Ovary (tissue), 10 donors: ENCODE measurements around the gene SLC22A9. TPM values are rescaled to one million over a fixed set of nuclear protein-coding genes. Genes with fewer than 3 reads are reported as not detected.
"Not testable (repeated sequence)": the region's sequence is repeated elsewhere in the genome, so short reads cannot be mapped to it uniquely, and the experiment has no call there.

Experiments used
- DNase-seq, 5 donors: peaks; one replicate each; pipeline ENCODE4 v3.0.0-alpha.2; 2019 to 2020
- H3K27ac ChIP-seq, 2 donors: fragments of 200-600 bp; one replicate each; pipeline versions ENCODE4 v1.5.1 to v1.8.0; 2019 to 2022
- H3K27me3 ChIP-seq: fragments of 200-600 bp; one replicate; pipeline ENCODE4 v1.8.0; 2022
- H3K36me3 ChIP-seq: fragments of 200-600 bp; sonication (generic); one replicate; pipeline ENCODE4 v1.5.1; 2019
- H3K4me1 ChIP-seq: one replicate; pipeline ENCODE4 v1.8.1; 2013; ENCODE audit warnings: mild to moderate bottlenecking, moderate library complexity; ENCODE audit not compliant: insufficient read depth
- H3K4me3 ChIP-seq: fragments of 200-600 bp; sonication (generic); one replicate; pipeline ENCODE4 v1.5.1; 2017
- H3K9me3 ChIP-seq, 2 donors: fragments of 200-600 bp in 1 of 2; sonication (generic) in 1 of 2; one replicate each; pipeline versions ENCODE4 v1.5.1 to v1.8.1; 2013 to 2019; ENCODE audit warnings: mild to moderate bottlenecking in 1 of 2, moderate library complexity in 1 of 2
- EP300 ChIP-seq: sonication (generic); formaldehyde crosslinking; IDR thresholded peaks from one replicate; pipeline ENCODE4 v1.6.1; 2017; ENCODE audit warnings: antibody characterized with exemption
- POLR2A ChIP-seq: fragments of 450-650 bp; IDR thresholded peaks from one replicate; pipeline ENCODE4 v1.6.1; 2017; ENCODE audit warnings: antibody characterized with exemption, mild to moderate bottlenecking, moderate library complexity
- WGBS, 3 donors: extraction: QIAGEN DNeasy Blood & Tissue Kit in 1 of 3; methylation state at CpG; one replicate each; pipeline versions ENCODE4 v1.1.5 to v1.1.7; 2013 to 2017; 5-methylcytosine and 5-hydroxymethylcytosine counted together
- intact Hi-C, 4 donors: fragments of 100-400 bp; cut with DNase I; formaldehyde crosslinking; loops; one replicate each; pipeline versions ENCODE4 v1.11.0 to v1.15.1; 2022 to 2023
- long read RNA-seq, 3 donors: library from polyadenylated mRNA in 2 of 3; unstranded in 2 of 3; transcript quantifications; one replicate each; pipeline ENCODE4 v2.0.0 and lab custom pipeline, GENCODE V29; 2021 to 2026
- polyA plus RNA-seq, 2 donors: library from polyadenylated mRNA; stranded (reverse); fragments of 200-250 nt in 1 of 2; fragments of 350-450 nt in 1 of 2; fragmentation: Illumina TruSeq in 1 of 2; extraction: RNeasy Lipid Tissue Mini Kit (QIAGEN cat#74804) in 1 of 2; gene quantifications; one replicate each; pipeline ENCODE4 v1.2.3, GENCODE V29; 2013 to 2014
- total RNA-seq, 7 donors: library from RNA; depleted of rRNA in 2 of 7; stranded (reverse); fragments of >200 nt in 2 of 7; fragmentation: NEBNext Ultra II Directional in 3 of 7; extraction: Animal tissue kit (Norgen Biotek cat#: 25700) in 3 of 7; gene quantifications; one replicate each; pipeline versions ENCODE4 v1.1.0 to v1.2.4, GENCODE V29; 2016 to 2023
- TF ChIP-seq, protein P1 (sequence below), 3 donors: fragments of 450-650 bp in 2 of 3; fragments of 200-600 bp in 1 of 3; IDR thresholded peaks; one replicate each; pipeline versions ENCODE4 v1.5.1 to v1.8.0; 2016 to 2022; ENCODE audit warnings: antibody characterized with exemption in 3 of 3, mild to moderate bottlenecking in 1 of 3
- donor health status: DM: no; HTN: no; CAD: no; lungs with moderate emphysema.
- donor health status: DM: no; HTN: no; CAD: no.
- donor health status: Bipolar disorder and iron deficiency.
- donor health status: DM: yes; HTN: yes; CAD: no.
- donor health status: DM: no; HTN: no; CAD: no.
- donor health status: DM: yes; HTN: yes; CAD: no.

SLC22A9 gene
- total RNA-seq (not detected), polyA plus RNA-seq (not detected)
- long read RNA-seq, donor 1 = 0 reads
- long read RNA-seq, donor 2 = 0 reads
- long read RNA-seq, donor 3 = 0 reads

DNA sequence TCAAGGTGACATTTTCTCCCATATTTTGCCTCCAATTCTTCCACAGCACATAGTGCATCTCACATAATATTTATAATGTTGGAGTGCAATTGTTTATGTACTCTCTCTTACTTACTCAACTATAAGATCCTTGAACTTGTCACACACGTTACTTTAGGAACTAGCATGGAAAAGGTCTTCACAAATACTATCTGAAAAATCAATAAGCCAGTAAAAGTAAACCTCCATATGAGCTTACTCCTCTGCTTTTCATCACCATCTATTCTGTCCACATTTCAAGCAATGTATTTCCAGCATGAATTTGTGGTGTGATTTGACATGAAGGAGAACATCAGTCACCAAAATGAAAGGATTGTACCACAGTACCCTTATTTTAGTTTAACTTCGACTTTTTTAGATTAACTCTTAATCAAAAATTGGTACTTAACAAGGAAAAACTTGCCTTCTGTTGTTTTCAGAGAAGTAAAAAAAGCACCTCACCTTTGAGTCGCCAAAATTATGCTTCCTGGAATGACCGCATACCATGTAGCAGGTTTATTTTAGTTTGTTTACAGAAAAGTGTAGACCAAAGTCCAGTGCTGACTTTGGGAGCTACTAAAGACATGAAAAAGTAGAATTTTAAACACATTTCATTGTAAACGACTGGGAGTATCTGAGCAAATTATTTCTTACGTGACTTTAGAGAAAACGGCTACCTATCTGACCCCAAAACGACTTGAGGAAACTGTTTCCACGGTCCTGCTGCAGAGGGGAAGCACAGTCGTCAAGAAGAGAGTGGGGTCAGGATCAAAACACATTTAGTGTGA, at the start of gene SLC22A9:
Gene SLC22A9, plus strand, starts transcription at position 621 of the 806 bp plus-strand sequence. CDS start 272 bp downstream, outside the sequence.
- Histone ChIP-seq H3K27ac (no peak within 1 kb of the TSS), H3K4me1 (no peaks in the 10 kb centered on the region), H3K9me3 (no peaks in the 10 kb centered on the region), H3K27me3 (no peaks in the 10 kb centered on the region), H3K4me3 (no peak within 1 kb of the TSS), H3K36me3 (no peaks in the 10 kb centered on the region)
- intact Hi-C loops = no loop called here
- no peak for DNase-seq
- WGBS, 3 donors = 56 to 69% (median 65%) methylated on average over 10 of the region's 10 CpGs
- no peak for TF ChIP-seq EP300
- TF ChIP-seq, protein P1, sequence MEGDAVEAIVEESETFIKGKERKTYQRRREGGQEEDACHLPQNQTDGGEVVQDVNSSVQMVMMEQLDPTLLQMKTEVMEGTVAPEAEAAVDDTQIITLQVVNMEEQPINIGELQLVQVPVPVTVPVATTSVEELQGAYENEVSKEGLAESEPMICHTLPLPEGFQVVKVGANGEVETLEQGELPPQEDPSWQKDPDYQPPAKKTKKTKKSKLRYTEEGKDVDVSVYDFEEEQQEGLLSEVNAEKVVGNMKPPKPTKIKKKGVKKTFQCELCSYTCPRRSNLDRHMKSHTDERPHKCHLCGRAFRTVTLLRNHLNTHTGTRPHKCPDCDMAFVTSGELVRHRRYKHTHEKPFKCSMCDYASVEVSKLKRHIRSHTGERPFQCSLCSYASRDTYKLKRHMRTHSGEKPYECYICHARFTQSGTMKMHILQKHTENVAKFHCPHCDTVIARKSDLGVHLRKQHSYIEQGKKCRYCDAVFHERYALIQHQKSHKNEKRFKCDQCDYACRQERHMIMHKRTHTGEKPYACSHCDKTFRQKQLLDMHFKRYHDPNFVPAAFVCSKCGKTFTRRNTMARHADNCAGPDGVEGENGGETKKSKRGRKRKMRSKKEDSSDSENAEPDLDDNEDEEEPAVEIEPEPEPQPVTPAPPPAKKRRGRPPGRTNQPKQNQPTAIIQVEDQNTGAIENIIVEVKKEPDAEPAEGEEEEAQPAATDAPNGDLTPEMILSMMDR (IDR thresholded peaks at IDR 0.05) = no peak
- TF ChIP-seq POLR2A = no peak

DNA sequence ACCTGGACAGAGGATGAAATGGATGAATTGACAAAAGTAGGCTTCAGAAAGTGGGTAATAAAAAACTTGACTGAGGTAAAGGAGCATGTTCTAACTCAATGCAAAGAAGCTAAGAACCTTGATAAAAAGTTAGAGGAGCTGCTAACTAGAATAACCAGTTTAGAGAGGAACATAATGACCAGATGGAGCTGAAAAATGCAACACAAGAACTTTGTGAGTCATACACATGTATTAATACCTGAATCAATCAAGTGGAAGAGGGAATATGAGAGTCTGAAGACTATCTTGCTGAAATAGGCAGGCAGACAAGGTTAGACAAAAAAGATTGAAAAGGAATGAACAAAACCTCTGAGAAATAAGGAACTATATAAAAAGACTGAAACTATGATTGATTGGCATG, 47.9 kb upstream of the SLC22A9 start:
- DNase-seq = no peak
- TF ChIP-seq POLR2A (no peak), EP300 (no peak)
- TF ChIP-seq, protein P1 (IDR thresholded peaks at IDR 0.05) = no peak
- intact Hi-C loops = no loop called here
- H3K36me3 ChIP-seq = no peaks in the 10 kb centered on the region
- no peak overlapping the region for H3K4me3 ChIP-seq
- H3K4me1 ChIP-seq = no peaks in the 10 kb centered on the region
- H3K9me3 ChIP-seq = peaks cover 0 to 4% of the 10 kb centered on the region in 2 donors
- no peak overlapping the region for H3K27ac ChIP-seq
- no peaks in the 10 kb centered on the region for H3K27me3 ChIP-seq

DNA sequence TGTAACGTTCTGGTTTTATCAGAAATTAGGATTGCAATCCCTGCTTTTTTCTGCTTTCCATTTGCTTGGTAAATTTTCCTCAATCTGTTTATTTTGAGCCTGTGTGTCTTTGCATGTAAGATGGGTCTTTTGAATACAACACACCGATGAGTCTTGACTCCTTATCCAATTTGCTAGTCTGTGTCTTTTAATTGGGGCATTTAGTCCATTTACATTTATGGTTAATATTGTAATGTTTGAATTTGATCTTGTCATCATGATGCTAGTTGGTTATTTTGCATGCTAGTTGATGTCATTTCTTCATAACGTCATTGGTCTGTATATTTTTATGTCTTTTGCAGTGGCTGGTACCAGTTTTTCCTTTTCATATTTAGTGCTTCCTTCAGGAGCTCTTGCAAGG, 34.5 kb upstream of the SLC22A9 start:
- H3K4me1 ChIP-seq, intact Hi-C loops, H3K9me3 ChIP-seq, H3K27ac ChIP-seq, H3K27me3 ChIP-seq, H3K36me3 ChIP-seq, H3K4me3 ChIP-seq, DNase-seq: not testable (repeated sequence)
- 66 to 71% (median 66%) methylated on average over 3 of the region's 3 CpGs for WGBS, 3 donors

DNA sequence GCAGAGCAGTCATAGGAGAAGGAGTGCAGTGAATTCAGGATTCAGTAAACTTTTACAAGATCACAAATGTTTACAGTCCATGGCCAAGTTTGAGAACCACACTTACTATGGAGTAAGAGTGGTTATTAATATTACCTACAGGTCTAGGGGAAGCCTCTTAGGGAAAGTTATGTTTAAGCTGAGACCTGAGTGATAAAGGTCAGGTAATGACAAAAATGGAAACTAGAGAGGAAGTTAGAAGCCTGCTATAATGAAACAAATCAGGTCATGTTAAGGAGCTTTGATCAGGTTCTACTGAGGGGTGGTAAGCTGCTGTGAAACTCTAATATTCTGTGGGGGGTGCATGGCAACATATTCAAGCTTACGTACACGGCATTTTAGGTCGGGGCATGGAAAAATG, 32.5 kb upstream of the SLC22A9 start:
- Histone ChIP-seq H3K4me1 (no peaks in the 10 kb centered on the region), H3K36me3 (no peaks in the 10 kb centered on the region), H3K9me3 (no peaks in the 10 kb centered on the region), H3K4me3 (no peak overlapping the region), H3K27ac (no peak overlapping the region), H3K27me3 (no peaks in the 10 kb centered on the region)
- DNase-seq = no peak
- no peak for TF ChIP-seq EP300
- 76 to 87% (median 78%) methylated on average over 3 of the region's 3 CpGs for WGBS, 3 donors
- intact Hi-C loops = no loop called here

DNA sequence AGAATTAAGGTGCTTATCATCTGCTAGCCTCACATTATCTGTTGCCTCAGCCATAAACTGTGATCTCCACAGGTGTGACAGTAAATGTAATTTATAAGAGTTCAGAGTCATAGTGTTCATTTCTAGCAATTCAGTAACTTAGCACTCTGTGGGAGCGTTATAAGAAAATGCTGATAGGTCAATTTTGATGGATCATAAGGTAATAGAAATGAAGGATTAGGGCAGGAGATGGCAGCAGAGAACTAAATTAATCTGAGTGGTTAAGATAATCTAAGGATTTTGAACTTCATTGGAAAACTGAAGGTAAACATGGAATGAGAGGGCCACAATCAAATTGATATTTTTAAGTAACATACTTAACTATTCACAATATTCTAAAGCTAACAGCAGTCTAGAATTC, 26.5 kb upstream of the SLC22A9 start:
- 70 to 77% (median 72%) methylated on average over 1 of the region's 1 CpG for WGBS, 3 donors
- H3K27ac ChIP-seq = no peak overlapping the region
- intact Hi-C loops = no loop called here

More for the DNA sequence above, 26.5 kb upstream of the SLC22A9 start:
- Histone ChIP-seq H3K4me3 (no peak overlapping the region), H3K9me3 (no peaks in the 10 kb centered on the region), H3K4me1 (no peaks in the 10 kb centered on the region), H3K36me3 (no peaks in the 10 kb centered on the region), H3K27me3 (no peaks in the 10 kb centered on the region)
- TF ChIP-seq EP300 = no peak
- TF ChIP-seq, protein P1 (IDR thresholded peaks at IDR 0.05) = no peak
- no peak for TF ChIP-seq POLR2A
- no peak for DNase-seq
